ENCODE measurements around the gene AGAP1.

Gene AGAP1

DNA sequence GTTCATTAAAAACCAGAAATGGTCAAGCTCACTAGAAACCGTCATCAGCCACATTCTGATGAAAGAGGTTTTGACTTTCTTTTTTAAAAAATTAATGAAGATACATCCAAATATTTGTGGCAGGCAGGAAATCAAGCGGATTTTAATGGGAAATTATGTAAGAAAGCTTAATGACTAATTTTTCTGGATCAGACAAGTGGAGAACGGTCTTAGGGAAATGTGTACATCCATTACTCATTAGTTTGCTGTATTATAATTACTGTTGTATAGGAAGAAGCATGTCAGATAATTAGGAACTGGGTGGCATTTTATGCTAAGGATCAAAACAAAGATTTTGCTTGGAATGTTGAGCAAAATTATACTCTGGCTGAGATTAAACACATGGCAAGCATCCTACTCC, 39.4 kb downstream of the AGAP1 start:
- no peak for DNase-seq (ENCODE audit: low spot score)

GRCh38 chr2:235533616-235534385, 40.0 kb downstream of the AGAP1 start:
- no peak for DNase-seq (ENCODE audit: low spot score)

DNA sequence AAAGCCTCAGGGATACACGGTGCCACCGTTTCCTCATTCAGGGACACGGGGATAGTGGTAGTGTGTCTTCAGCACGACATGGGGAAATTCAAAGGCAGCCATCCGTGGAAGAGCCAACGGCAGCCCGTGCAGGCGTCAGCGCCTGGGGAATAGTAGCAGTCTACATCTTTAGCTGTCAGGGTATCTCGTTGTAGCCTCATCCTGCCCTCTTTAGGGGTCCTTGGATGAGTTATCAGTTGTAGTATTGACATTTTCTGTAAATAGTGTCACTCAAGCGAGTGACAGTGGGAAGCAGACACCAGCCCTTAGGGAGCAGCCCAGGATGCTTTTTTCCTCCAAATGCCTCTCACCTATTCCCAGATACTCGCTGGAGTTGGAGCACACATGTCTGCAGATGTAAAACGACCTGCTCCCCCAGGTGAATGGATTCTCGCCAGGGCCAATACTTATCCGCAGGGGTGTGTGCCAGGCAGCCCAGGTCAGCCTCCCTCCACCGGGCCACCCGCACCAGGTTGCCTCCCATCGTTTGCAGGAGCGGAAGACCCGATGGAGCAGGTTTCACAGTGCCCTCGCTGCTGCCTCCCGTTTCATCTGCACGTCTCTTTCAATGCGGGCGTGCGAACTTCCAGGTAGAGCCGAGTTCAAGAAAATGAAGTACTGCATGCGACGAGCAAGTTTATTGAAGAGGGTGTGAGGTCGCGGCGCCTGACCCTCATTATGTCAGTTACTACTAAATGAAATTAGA, 41.0 kb downstream of the AGAP1 start:
- DNase-seq (ENCODE audit: low spot score), result no peak

- DNase-seq (ENCODE audit: low spot score), result no peak
Observed at GRCh38 chr2:235535423-235536130, 41.7 kb downstream of the AGAP1 start.

- DNase-seq (ENCODE audit: low spot score), result no peak
Observed at GRCh38 chr2:235536711-235537110, 42.9 kb downstream of the AGAP1 start.

GRCh38 chr2:235537186-235537585, 43.3 kb downstream of the AGAP1 start:
- DNase-seq (ENCODE audit: low spot score), result no peak

GRCh38 chr2:235537587-235537986, 43.7 kb downstream of the AGAP1 start:
- DNase-seq (ENCODE audit: low spot score), result peak; percentile 40

- DNase-seq (ENCODE audit: low spot score), result no peak
Observed at GRCh38 chr2:235538144-235538639, 44.3 kb downstream of the AGAP1 start.

GRCh38 chr2:235538981-235539380, 45.1 kb downstream of the AGAP1 start:
- no peak for DNase-seq (ENCODE audit: low spot score)

GRCh38 chr2:235539773-235540172, 45.9 kb downstream of the AGAP1 start:
- no peak for DNase-seq (ENCODE audit: low spot score)

DNA sequence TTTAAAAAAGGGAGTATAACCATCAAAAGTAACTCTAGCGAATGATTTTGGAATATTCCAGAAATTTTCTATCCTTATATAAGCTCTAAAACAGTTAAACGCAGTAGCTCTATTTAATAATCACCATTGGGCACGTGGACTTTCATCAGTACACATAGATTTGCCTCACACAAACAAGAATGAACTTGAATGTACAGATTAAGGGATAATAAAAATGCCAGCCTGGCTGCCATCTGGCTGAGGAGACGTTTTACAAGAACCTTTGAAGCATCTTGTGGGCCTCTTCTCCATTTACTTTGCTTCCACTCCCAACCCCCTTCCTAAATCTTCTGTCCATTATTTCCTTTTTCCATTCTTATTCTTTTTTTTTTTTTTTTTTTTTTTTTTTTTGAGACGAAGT, 47.2 kb downstream of the AGAP1 start:
- no peak for DNase-seq (ENCODE audit: low spot score)

DNA sequence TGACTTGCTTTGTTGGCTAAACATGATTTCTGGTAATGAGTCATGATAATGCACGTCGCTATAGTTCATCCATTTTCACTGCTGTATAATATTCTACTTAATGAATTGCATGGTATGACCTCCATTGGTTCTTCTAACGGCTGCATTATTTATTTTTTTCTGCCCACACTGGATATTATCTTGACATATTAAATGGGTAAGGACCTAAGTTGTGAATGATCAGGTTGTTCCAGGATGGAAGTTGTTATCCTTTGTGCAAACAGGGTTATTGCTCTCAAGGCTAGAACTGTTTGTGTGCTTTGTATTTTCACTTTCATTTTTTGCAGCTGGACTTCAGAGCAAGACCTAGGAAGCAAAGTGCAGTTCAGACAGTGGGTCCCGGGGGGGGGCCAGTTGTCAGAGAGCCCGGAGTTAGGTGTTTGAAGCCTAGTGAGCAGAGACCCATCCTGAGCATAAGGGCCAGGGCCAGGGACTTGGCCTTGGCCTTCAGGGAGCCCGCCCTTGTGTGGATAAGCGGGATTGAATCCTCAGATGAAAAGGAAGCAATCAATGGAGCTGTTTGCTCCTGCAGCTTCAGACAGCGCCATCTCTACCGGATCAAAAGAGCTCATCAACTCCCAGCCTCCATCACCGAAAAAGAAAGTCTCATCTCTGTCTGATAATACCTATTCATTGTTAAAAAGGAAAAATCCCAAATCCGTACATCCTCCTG, 48.2 kb downstream of the AGAP1 start:
- no peak for DNase-seq (ENCODE audit: low spot score)

GRCh38 chr2:235542733-235543127, 48.9 kb downstream of the AGAP1 start:
- no peak for DNase-seq (ENCODE audit: low spot score)

GRCh38 chr2:235543128-235543750, 49.4 kb downstream of the AGAP1 start:
- peak; percentile 73 for DNase-seq (ENCODE audit: low spot score)

GRCh38 chr2:235543851-235544688, 50.2 kb downstream of the AGAP1 start:
- DNase-seq (ENCODE audit: low spot score), result no peak

DNA sequence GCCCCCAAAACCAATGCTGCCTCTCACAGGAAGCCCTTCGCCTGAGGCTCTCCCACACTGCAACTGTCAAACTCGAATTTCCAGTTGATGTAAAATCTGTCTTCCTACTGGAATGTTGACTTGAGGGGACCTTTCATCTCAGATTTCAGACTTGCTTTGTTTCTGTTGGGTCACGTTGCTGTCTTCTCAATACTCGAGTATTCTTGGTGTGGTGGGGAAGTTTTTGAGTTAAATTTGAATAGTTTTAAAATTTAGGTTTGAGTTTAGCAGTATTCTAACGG, 50.8 kb downstream of the AGAP1 start:
- DNase-seq (ENCODE audit: low spot score), result no peak

- DNase-seq (ENCODE audit: low spot score), result no peak
Observed at GRCh38 chr2:235545339-235546150, 51.7 kb downstream of the AGAP1 start.

DNA sequence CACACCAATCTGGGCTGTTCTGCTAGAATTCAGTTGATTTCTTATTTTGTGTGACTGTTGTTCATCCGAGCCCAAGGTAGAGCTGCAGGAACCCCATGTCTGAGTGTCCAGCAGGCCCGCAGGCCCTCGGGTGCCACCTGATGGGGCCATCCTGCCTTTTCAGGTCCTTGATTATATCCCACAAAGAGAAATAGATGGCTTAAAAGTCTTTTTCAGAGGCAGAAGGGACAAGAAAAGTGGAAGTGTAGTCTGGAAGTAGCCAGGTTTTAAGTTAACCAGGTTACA, 52.2 kb downstream of the AGAP1 start:
- no peak for DNase-seq (ENCODE audit: low spot score)

DNA sequence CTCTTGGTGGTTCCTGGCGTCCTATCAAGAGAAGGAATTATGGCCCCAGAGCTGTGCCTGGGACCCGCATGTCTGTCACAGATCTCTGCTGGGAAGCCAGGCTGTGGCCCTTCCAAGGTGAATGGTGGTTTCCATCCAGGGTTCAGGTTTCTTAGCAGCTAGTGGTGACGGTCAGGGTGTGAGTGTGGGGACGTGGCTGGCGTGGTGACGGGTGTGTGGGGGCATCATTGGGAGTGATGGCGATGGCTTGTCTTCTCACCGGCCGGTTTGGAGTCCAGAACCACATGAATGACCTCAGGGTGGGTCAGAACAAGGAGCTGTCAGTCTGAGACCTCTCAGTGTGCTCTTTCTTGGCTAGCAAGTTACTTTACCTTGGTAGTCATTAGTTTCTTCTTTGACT, 52.6 kb downstream of the AGAP1 start:
- DNase-seq (ENCODE audit: low spot score), result no peak

DNA sequence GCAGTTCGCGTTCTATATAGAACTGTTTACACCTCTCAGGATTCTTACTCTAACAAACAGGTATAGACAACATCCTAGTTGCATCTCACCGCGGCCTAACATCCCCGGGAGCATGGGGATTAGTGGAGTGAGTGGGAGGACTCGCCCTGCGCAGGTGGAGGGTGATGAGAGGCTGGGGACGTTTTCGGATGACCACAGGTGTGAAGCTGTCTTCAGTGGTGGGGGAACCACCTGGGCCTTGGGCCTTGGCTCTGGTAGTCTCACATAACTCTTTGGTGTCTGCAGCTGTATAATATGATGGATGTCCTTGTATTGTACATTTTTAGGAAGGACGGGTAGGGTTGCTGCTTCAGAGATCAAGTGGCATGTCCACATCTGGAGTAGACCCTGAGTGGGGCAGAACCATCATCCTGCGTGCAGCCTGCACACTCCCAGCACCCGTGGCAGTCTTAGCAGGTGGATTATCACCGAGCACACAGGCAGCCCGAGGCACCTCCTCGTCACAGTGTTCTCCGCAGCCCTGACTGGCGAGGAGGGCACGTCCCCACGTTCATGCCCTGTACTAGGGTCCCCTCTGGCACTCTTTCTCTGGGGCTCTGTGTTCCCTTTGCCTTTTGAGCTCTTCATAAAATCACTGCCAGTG, 56.0 kb downstream of the AGAP1 start:
- no peak for DNase-seq (ENCODE audit: low spot score)
